Uterus (tissue), 4 donors: ENCODE measurements around the gene GPM6B. TPM values are rescaled to one million over a fixed set of nuclear protein-coding genes. Genes with fewer than 3 reads are reported as not detected.

Experiments used
- DNase-seq, 2 donors: peaks; one replicate each; pipeline ENCODE4 v3.0.0-alpha.2; 2019 to 2020
- H3K27ac ChIP-seq, 2 donors: fragments of 200-600 bp; sonication (generic); 1 replicate in 1 of 2; 2 replicates in 1 of 2; pipeline ENCODE4 v1.5.1; 2016 to 2018
- H3K27me3 ChIP-seq, 2 donors: fragments of 200-600 bp; sonication (generic); one replicate each; pipeline ENCODE4 v1.5.1; 2018 to 2019; ENCODE audit warnings: control low read depth in 1 of 2
- H3K36me3 ChIP-seq, 2 donors: fragments of 200-600 bp; sonication (generic); one replicate each; pipeline ENCODE4 v1.5.1; 2019; ENCODE audit warnings: control low read depth in 1 of 2
- H3K4me1 ChIP-seq, 2 donors: fragments of 200-600 bp; sonication (generic); one replicate each; pipeline ENCODE4 v1.5.1; 2018 to 2019; ENCODE audit warnings: control low read depth in 1 of 2
- H3K4me3 ChIP-seq, 2 donors: fragments of 200-600 bp; sonication (generic); 1 replicate in 1 of 2; 2 replicates in 1 of 2; pipeline ENCODE4 v1.5.1; 2018 to 2019; ENCODE audit warnings: mild to moderate bottlenecking in 1 of 2
- H3K9me3 ChIP-seq, 2 donors: fragments of 200-600 bp; sonication (generic); one replicate each; pipeline ENCODE4 v1.5.1; 2019; ENCODE audit warnings: control low read depth in 1 of 2
- CTCF ChIP-seq, 4 experiments: fragments of 200-600 bp in 2 of 4; fragments of 450-650 bp in 2 of 4; sonication (generic) in 2 of 4; IDR thresholded peaks; one replicate each; pipeline ENCODE4 v1.5.1; 2016 to 2019; ENCODE audit warnings: antibody characterized with exemption in 4 of 4, mild to moderate bottlenecking in 2 of 4, moderate library complexity in 1 of 4
- POLR2A ChIP-seq, 2 donors: fragments of 450-650 bp; IDR thresholded peaks; one replicate each; pipeline ENCODE4 v1.6.1; 2016; ENCODE audit warnings: antibody characterized with exemption in 2 of 2, mild to moderate bottlenecking in 1 of 2, moderate library complexity in 1 of 2
- intact Hi-C: fragments of 100-400 bp; cut with DNase I; formaldehyde crosslinking; loops from one replicate; pipeline ENCODE4 v1.15.1; 2023; ENCODE audit warnings: low total_unique reads
- total RNA-seq, 4 donors: library from RNA; depleted of rRNA in 3 of 4; stranded (reverse); fragments of >200 nt in 3 of 4; gene quantifications; one replicate each; pipeline versions ENCODE4 v1.1.0 to v1.2.4, GENCODE V29; 2014 to 2023
- donor health status: DM: yes; HTN: yes; CAD: no.

The GPM6B gene
- total RNA-seq, 4 donors from 2014 or later, result 0.59 to 44.1 (median 4.3) TPM

- H3K27me3 ChIP-seq, result no peaks in the 10 kb centered on the region
- no peaks in the 10 kb centered on the region for H3K4me1 ChIP-seq
- no peaks in the 10 kb centered on the region for H3K9me3 ChIP-seq
- DNase-seq, result no peak
- intact Hi-C loops, result no loop called here
- TF ChIP-seq POLR2A (IDR thresholded peaks at IDR 0.05) (no peak), CTCF (IDR thresholded peaks at IDR 0.05) (no peak)
- no peak overlapping the region for H3K4me3 ChIP-seq
- H3K27ac ChIP-seq, result no peak overlapping the region
- no peaks in the 10 kb centered on the region for H3K36me3 ChIP-seq
These were observed 8.0 kb downstream of the GPM6B start for GRCh38 chrX:13808865-13809264.

GRCh38 chrX:13808293-13808692 is 8.6 kb downstream of the GPM6B start:
- no peaks in the 10 kb centered on the region for H3K9me3 ChIP-seq
- no peak overlapping the region for H3K27ac ChIP-seq
- no peaks in the 10 kb centered on the region for H3K36me3 ChIP-seq
- intact Hi-C loops, result no loop called here
- no peak for DNase-seq
- TF ChIP-seq CTCF (IDR thresholded peaks at IDR 0.05) (no peak), POLR2A (IDR thresholded peaks at IDR 0.05) (no peak)
- no peaks in the 10 kb centered on the region for H3K27me3 ChIP-seq
- no peak overlapping the region for H3K4me3 ChIP-seq
- no peaks in the 10 kb centered on the region for H3K4me1 ChIP-seq

GRCh38 chrX:13805241-13805640 is 11.7 kb downstream of the GPM6B start:
- no peaks in the 10 kb centered on the region for H3K36me3 ChIP-seq
- TF ChIP-seq CTCF (IDR thresholded peaks at IDR 0.05), result no peak
- no peak for TF ChIP-seq POLR2A (IDR thresholded peaks at IDR 0.05)
- H3K27ac ChIP-seq, result no peak overlapping the region
- no peaks in the 10 kb centered on the region for H3K9me3 ChIP-seq
- no peaks in the 10 kb centered on the region for H3K4me1 ChIP-seq
- intact Hi-C loops, result no loop called here
- H3K27me3 ChIP-seq, result no peaks in the 10 kb centered on the region
- DNase-seq, result no peak
- H3K4me3 ChIP-seq, result no peak overlapping the region

GRCh38 chrX:13803116-13803515 is 13.8 kb downstream of the GPM6B start:
- H3K4me1 ChIP-seq, result no peaks in the 10 kb centered on the region
- DNase-seq, result no peak
- H3K27ac ChIP-seq, result no peak overlapping the region
- no peaks in the 10 kb centered on the region for H3K27me3 ChIP-seq
- intact Hi-C loops, result no loop called here
- no peak overlapping the region for H3K4me3 ChIP-seq
- H3K36me3 ChIP-seq, result no peaks in the 10 kb centered on the region
- no peaks in the 10 kb centered on the region for H3K9me3 ChIP-seq
- TF ChIP-seq POLR2A (IDR thresholded peaks at IDR 0.05) (no peak), CTCF (IDR thresholded peaks at IDR 0.05) (no peak)

- H3K36me3 ChIP-seq, result no peaks in the 10 kb centered on the region
- H3K27ac ChIP-seq, result no peak overlapping the region
- no peaks in the 10 kb centered on the region for H3K4me1 ChIP-seq
- TF ChIP-seq POLR2A (IDR thresholded peaks at IDR 0.05) (no peak), CTCF (IDR thresholded peaks at IDR 0.05) (no peak)
- H3K27me3 ChIP-seq, result no peaks in the 10 kb centered on the region
- DNase-seq, result no peak
- H3K4me3 ChIP-seq, result no peak overlapping the region
- intact Hi-C loops, result no loop called here
- no peaks in the 10 kb centered on the region for H3K9me3 ChIP-seq
These were observed 18.7 kb downstream of the GPM6B start for GRCh38 chrX:13798184-13798583.
